Activated T-helper 1 cell treated with anti-CD3 and anti-CD28 coated beads, Interleukin-12 subunit alpha, Interleukin-12 subunit beta, Interleukin-2, Interleukin-4 antibody, amounts not matched to agents 30 ng/mL and 10 ng/mL and 1 ng/mL, durations not matched to agents 14 hours and 24 hours and 36 hours (primary cell): ENCODE data around the gene SPPL2C. TPM values are rescaled to one million over a fixed set of nuclear protein-coding genes. Genes with fewer than 3 reads are reported as not detected.

ENCODE experiments used
- DNase-seq: peaks from one replicate; pipeline ENCODE4 v3.0.0; 2021; ENCODE audit warnings: low spot score
- H3K27ac Mint-ChIP-seq: one replicate; pipeline ENCODE4 v1.8.0; 2021; ENCODE audit warnings: mild to moderate bottlenecking, mixed read lengths
- H3K27me3 Mint-ChIP-seq: one replicate; pipeline ENCODE4 v1.8.0; 2022; ENCODE audit warnings: mild to moderate bottlenecking, moderate library complexity, mixed read lengths; ENCODE audit not compliant: insufficient read depth
- H3K36me3 Mint-ChIP-seq: one replicate; pipeline ENCODE4 v1.8.0; 2021; ENCODE audit warnings: low read depth, mixed read lengths
- H3K4me1 Mint-ChIP-seq: one replicate; pipeline ENCODE4 v1.8.0; 2021; ENCODE audit warnings: low read depth, mixed read lengths
- H3K4me3 Mint-ChIP-seq: one replicate; pipeline ENCODE4 v1.8.0; 2021; ENCODE audit warnings: mild to moderate bottlenecking, moderate library complexity, mixed read lengths
- H3K9me3 Mint-ChIP-seq: one replicate; pipeline ENCODE4 v1.8.0; 2021; ENCODE audit warnings: mixed read lengths
- intact Hi-C: fragments of 100-400 bp; cut with micrococcal nuclease; formaldehyde crosslinking; loops from one replicate; pipeline ENCODE4 v1.15.1; 2024
- total RNA-seq: library from RNA; stranded (reverse); gene quantifications from 2 replicates; pipeline ENCODE4 v1.2.3, GENCODE V29; 2022

The SPPL2C gene
- total RNA-seq, 1 donor from 2014 or later = not detected

GRCh38 chr17:45836047-45837044, 8.3 kb upstream of the SPPL2C start:
- Mint-ChIP-seq H3K27me3 (no peaks in the 10 kb centered on the region), H3K36me3 (no peaks in the 10 kb centered on the region), H3K4me3 (no peak overlapping the region), H3K27ac (no peak overlapping the region), H3K4me1 (no peaks in the 10 kb centered on the region), H3K9me3 (no peaks in the 10 kb centered on the region)
- DNase-seq = no peak
- intact Hi-C loops = loop anchor here (10.0 kb wide), 1 partner anchor 52 kb away; the partner anchor contains the start of gene CRHR1

DNA sequence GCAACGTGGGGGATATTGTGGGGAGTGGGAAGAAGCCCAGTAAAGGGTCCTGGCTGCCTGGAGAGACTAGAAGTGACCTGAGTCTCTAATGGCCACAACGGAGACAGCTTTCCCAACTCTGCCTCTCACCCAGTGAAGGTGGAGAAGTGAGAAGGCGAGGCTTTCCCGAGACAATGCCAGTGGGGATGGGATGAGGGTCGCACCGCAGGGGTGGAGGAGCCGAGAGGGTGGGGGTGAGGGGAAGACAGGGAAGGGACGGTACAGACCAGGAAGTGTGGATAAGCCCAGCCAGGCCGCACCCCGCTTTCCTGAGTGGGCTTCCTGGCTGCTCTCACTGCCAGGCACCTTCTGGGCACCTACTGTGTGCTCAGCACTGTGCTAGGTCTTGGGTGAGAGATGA, 7.5 kb upstream of the SPPL2C start:
- intact Hi-C loops = loop anchor here (10.0 kb wide), 1 partner anchor 52 kb away; the partner anchor contains the start of gene CRHR1

GRCh38 chr17:45837603-45838002, 7.1 kb upstream of the SPPL2C start:
- Mint-ChIP-seq H3K9me3 (no peaks in the 10 kb centered on the region), H3K4me3 (no peak overlapping the region), H3K36me3 (no peaks in the 10 kb centered on the region), H3K27ac (no peak overlapping the region), H3K4me1 (no peaks in the 10 kb centered on the region), H3K27me3 (no peaks in the 10 kb centered on the region)
- DNase-seq = no peak
- intact Hi-C loops = loop anchor here (10.0 kb wide), 1 partner anchor 53 kb away; the partner anchor contains the start of gene CRHR1

More for the DNA sequence above, 7.5 kb upstream of the SPPL2C start:
- H3K36me3 Mint-ChIP-seq = no peaks in the 10 kb centered on the region
- H3K4me1 Mint-ChIP-seq = no peaks in the 10 kb centered on the region
- no peak overlapping the region for H3K4me3 Mint-ChIP-seq
- H3K9me3 Mint-ChIP-seq = no peaks in the 10 kb centered on the region
- DNase-seq = no peak
- no peak overlapping the region for H3K27ac Mint-ChIP-seq
- H3K27me3 Mint-ChIP-seq = no peaks in the 10 kb centered on the region

DNA sequence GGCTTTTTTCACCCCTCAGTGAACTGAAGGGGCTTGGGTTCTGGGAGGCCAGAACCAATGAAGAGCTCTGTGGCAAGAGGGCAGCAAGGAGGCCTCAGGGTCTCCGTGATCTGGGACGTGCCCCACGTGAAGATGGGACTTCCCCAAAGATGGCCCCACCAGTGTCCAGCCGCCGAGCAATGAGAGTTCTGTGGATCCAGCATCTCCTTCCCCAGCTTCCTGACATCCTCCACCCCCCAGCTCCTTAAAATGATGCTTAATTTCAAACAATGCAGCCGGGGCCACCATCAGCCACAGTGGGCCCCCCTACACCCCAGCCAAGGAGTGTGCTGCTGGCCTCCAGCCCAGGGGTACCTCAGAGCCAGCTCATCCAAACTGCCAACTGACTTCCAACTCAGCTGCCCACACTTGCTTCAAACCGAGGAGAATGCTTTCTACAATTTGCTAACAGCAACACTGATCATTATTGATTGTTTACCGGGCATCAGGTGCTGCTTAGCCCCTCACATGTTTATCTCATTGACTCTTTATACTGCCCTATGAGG, 5.9 kb upstream of the SPPL2C start:
- Mint-ChIP-seq H3K9me3 (no peaks in the 10 kb centered on the region), H3K4me1 (no peaks in the 10 kb centered on the region), H3K36me3 (no peaks in the 10 kb centered on the region), H3K27me3 (no peaks in the 10 kb centered on the region), H3K27ac (no peak overlapping the region), H3K4me3 (no peak overlapping the region)
- intact Hi-C loops = loop anchor here (10.0 kb wide), 1 partner anchor 54 kb away; the partner anchor contains the start of gene CRHR1
- DNase-seq = no peak

GRCh38 chr17:45839442-45839841, 5.2 kb upstream of the SPPL2C start:
- intact Hi-C loops = loop anchor here (10.0 kb wide), 1 partner anchor 55 kb away; the partner anchor contains the start of gene CRHR1
- no peak overlapping the region for H3K4me3 Mint-ChIP-seq
- H3K9me3 Mint-ChIP-seq = no peaks in the 10 kb centered on the region
- H3K27me3 Mint-ChIP-seq = no peaks in the 10 kb centered on the region
- no peaks in the 10 kb centered on the region for H3K36me3 Mint-ChIP-seq
- DNase-seq = no peak
- no peak overlapping the region for H3K27ac Mint-ChIP-seq
- H3K4me1 Mint-ChIP-seq = no peaks in the 10 kb centered on the region

- Mint-ChIP-seq H3K27ac (no peak overlapping the region), H3K27me3 (no peaks in the 10 kb centered on the region), H3K9me3 (no peaks in the 10 kb centered on the region), H3K36me3 (no peaks in the 10 kb centered on the region), H3K4me1 (no peaks in the 10 kb centered on the region), H3K4me3 (no peak overlapping the region)
- intact Hi-C loops = no loop called here
- DNase-seq = no peak
Observed at GRCh38 chr17:45841186-45841585, 3.5 kb upstream of the SPPL2C start.

DNA sequence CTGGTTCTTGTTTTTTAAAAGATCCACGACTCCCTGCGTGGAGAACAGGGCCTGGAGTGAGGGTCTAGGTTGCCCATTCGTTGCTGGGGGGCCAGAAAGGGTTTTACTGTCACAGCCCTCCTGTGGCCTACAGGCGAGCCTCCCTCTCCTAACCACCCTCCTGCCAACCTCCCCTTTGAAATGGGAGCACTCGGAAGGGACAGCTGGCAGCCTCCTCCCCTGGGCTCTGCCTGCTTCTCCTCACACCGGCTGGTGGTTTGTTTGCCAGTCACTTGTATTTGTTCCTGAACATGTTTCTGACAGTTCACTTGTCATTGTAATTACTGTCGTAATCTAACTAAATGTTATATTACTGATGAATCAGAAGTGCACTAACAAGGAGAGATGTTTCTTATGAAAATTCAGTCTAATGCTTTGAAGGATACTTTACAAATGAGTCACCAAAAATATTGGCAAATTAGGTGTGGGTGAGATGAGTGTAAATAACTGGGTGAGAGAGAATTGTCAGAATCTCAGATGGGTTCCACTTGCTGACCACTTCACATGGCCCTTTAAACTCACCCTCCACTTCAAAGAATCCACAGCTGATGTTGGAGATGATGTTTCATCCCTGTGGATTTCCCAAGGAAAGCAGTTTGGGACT, 2.7 kb upstream of the SPPL2C start:
- Mint-ChIP-seq H3K9me3 (no peaks in the 10 kb centered on the region), H3K36me3 (no peaks in the 10 kb centered on the region), H3K27me3 (no peaks in the 10 kb centered on the region), H3K4me1 (no peaks in the 10 kb centered on the region), H3K4me3 (no peak overlapping the region), H3K27ac (no peak overlapping the region)
- DNase-seq = no peak
- intact Hi-C loops = no loop called here

DNA sequence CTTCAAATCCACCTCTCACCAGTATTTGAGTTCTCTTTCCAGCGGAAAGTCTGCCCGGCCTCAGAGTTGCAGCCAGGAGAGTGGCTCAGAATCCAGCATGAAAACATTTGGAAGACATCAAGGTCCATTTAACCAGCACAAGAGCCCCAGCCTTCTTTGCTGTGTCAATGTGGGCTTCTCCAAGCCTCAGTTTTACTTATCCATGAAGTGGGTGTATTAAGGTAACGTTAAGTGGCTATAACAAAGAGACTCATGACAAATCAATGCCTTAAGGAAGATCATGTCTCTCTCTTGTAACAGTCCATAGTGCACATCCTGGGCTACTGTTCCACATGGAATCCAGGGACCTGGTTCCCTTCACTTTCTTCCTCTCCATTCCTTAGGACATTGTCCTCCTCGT, 959 bp upstream of the SPPL2C start:
- no peak for DNase-seq
- Mint-ChIP-seq H3K27ac (no peak overlapping the region), H3K36me3 (no peaks in the 10 kb centered on the region), H3K4me1 (no peaks in the 10 kb centered on the region), H3K4me3 (no peak overlapping the region), H3K27me3 (no peaks in the 10 kb centered on the region), H3K9me3 (no peaks in the 10 kb centered on the region)
- intact Hi-C loops = no loop called here

DNA sequence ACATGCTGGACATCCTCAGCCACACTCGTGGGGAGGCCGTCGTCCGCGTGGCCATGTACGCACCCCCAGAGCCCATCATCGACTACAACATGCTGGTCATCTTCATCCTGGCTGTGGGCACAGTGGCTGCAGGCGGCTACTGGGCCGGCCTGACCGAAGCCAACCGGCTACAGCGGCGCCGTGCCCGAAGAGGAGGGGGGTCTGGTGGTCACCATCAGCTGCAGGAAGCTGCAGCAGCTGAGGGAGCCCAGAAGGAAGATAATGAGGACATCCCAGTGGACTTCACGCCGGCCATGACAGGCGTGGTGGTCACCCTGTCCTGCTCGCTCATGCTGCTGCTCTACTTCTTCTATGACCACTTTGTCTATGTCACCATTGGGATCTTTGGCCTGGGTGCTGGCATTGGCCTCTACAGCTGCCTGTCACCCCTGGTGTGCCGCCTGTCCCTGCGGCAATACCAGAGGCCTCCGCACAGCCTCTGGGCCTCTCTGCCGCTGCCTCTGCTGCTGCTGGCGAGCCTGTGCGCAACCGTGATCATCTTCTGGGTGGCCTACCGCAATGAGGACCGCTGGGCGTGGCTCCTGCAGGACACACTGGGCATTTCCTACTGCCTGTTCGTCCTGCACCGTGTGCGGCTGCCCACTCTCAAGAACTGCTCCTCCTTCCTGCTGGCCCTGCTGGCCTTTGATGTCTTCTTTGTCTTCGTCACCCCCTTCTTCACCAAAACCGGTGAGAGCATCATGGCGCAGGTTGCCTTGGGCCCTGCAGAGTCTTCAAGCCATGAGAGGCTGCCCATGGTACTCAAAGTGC, 900 bp downstream of the SPPL2C start:
- no peak for DNase-seq
- H3K9me3 Mint-ChIP-seq = no peaks in the 10 kb centered on the region
- intact Hi-C loops = no loop called here
- H3K36me3 Mint-ChIP-seq = no peaks in the 10 kb centered on the region
- no peak overlapping the region for H3K4me3 Mint-ChIP-seq
- no peaks in the 10 kb centered on the region for H3K4me1 Mint-ChIP-seq
- no peak overlapping the region for H3K27ac Mint-ChIP-seq
- no peaks in the 10 kb centered on the region for H3K27me3 Mint-ChIP-seq

- intact Hi-C loops = no loop called here
- no peaks in the 10 kb centered on the region for H3K9me3 Mint-ChIP-seq
- H3K4me1 Mint-ChIP-seq = no peaks in the 10 kb centered on the region
- H3K27me3 Mint-ChIP-seq = no peaks in the 10 kb centered on the region
- no peaks in the 10 kb centered on the region for H3K36me3 Mint-ChIP-seq
- no peak overlapping the region for H3K4me3 Mint-ChIP-seq
- H3K27ac Mint-ChIP-seq = no peak overlapping the region
- DNase-seq = no peak
Observed at GRCh38 chr17:45846223-45846622, 1.5 kb downstream of the SPPL2C start.

DNA sequence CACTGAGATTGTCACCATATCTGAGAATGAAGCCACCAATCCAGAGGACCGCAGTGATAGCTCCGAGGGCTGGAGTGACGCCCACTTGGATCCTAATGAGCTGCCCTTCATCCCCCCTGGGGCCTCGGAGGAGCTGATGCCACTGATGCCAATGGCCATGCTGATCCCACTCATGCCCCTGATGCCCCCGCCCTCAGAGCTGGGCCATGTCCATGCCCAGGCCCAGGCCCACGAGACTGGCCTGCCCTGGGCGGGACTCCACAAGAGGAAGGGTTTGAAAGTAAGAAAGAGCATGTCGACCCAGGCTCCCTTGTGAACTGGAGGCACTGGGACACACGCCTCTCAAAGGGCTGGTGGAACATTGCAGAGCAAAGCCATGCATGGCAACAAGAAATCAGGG, 2.0 kb downstream of the SPPL2C start:
- Mint-ChIP-seq H3K9me3 (no peaks in the 10 kb centered on the region), H3K4me3 (no peak overlapping the region), H3K4me1 (no peaks in the 10 kb centered on the region), H3K27me3 (no peaks in the 10 kb centered on the region), H3K27ac (no peak overlapping the region), H3K36me3 (no peaks in the 10 kb centered on the region)
- intact Hi-C loops = no loop called here
- no peak for DNase-seq

- no peaks in the 10 kb centered on the region for H3K4me1 Mint-ChIP-seq
- no peak overlapping the region for H3K4me3 Mint-ChIP-seq
Observed at GRCh38 chr17:45847101-45847500, 2.4 kb downstream of the SPPL2C start.

More at GRCh38 chr17:45847101-45847500, 2.4 kb downstream of the SPPL2C start:
- Mint-ChIP-seq H3K27me3 (no peaks in the 10 kb centered on the region), H3K9me3 (no peaks in the 10 kb centered on the region), H3K36me3 (no peaks in the 10 kb centered on the region), H3K27ac (no peak overlapping the region)
- no peak for DNase-seq
- intact Hi-C loops = no loop called here
